Measurements from ENCODE around the gene ARHGAP36. TPM values are rescaled to one million over a fixed set of nuclear protein-coding genes. Genes with fewer than 3 reads are reported as not detected.

ARHGAP36 gene
- total and polyA plus RNA-seq, 9 of the 15 experiments (the other 6 are each of a cell fraction or from before 2014, with no cell fraction given), result not detected

GRCh38 chrX:131045726-131046125 is 12.4 kb upstream of the ARHGAP36 start:
- TF ChIP-seq MAFF (IDR thresholded peaks at IDR 0.05; ENCODE audit: low read length), result no peak
- TF ChIP-seq PURB (CRISPR knock-in tag; IDR thresholded peaks at IDR 0.05; ENCODE audit: low read depth), result no peak
- TF ChIP-seq NUFIP1 (IDR thresholded peaks at IDR 0.05; ENCODE audit: partially characterized antibody), result no peak
- no peak for TF ChIP-seq TBP (optimal IDR thresholded peaks at IDR 0.05; ENCODE audit: low read depth, low read length)
- TF ChIP-seq CBX2 (IDR thresholded peaks at IDR 0.05; ENCODE audit: insufficient read depth, low read length, poor library complexity, severe bottlenecking), result no peak
- TF ChIP-seq ZBTB7A (IDR thresholded peaks at IDR 0.05; ENCODE audit: borderline replicate concordance, control insufficient read depth, low read depth, low read length), result no peak
- no peak for TF ChIP-seq SP2 (IDR thresholded peaks at IDR 0.05; ENCODE audit: extremely low read depth, low read depth, low read length, poor library complexity, severe bottlenecking)
- TF ChIP-seq CAMTA2 (CRISPR knock-in tag; conservative IDR thresholded peaks at IDR 0.05), result no peak
- TF ChIP-seq ZNF778 (CRISPR knock-in tag; IDR thresholded peaks at IDR 0.05), result no peak
- no peak for TF ChIP-seq CTCFL (IDR thresholded peaks at IDR 0.05; ENCODE audit: borderline replicate concordance, insufficient read depth, low read depth, low read length, poor library complexity, severe bottlenecking)
- TF ChIP-seq NFYB (IDR thresholded peaks at IDR 0.05; ENCODE audit: extremely low read depth, insufficient read length), result no peak
- TF ChIP-seq RHOXF2B (CRISPR knock-in tag; conservative IDR thresholded peaks at IDR 0.05), result no peak
- TF ChIP-seq SIX5 (IDR thresholded peaks at IDR 0.05; ENCODE audit: borderline replicate concordance in 1 of 2, insufficient read depth in 1 of 2, low read depth in 1 of 2, low read length in 2 of 2), result no peak
- no peak for TF ChIP-seq ZNF444 (CRISPR knock-in tag; IDR thresholded peaks at IDR 0.05)
- no peak for TF ChIP-seq ZNF395 (CRISPR knock-in tag; IDR thresholded peaks at IDR 0.05)
- no peak for TF ChIP-seq CEBPZ (IDR thresholded peaks at IDR 0.05; ENCODE audit: borderline replicate concordance, low read depth, low read length)
- H3K4me1 ChIP-seq (replicated peaks in 1 of 2; ENCODE audit: control insufficient read depth in 2 of 2, insufficient read depth in 2 of 2, low read length in 2 of 2), result no peaks in the 10 kb centered on the region
- no peak for DNase-seq (ENCODE audit: extremely low read depth in 1 of 4, low spot score in 3 of 4)
- no peak overlapping the region for H3K27ac ChIP-seq (ENCODE audit: extremely low read depth, low read depth, low read length)
- no peaks in the 10 kb centered on the region for H3K9me3 ChIP-seq (replicated peaks; ENCODE audit: control insufficient read depth, insufficient read depth, low read depth, low read length)
- peaks cover 9 to 28% of the 10 kb centered on the region in 2 experiments; a peak in 3 of 5 replicates for H3K27me3 ChIP-seq (ENCODE audit: control insufficient read depth in 2 of 2, insufficient read depth in 2 of 2, low read length in 2 of 2)
- ATAC-seq, result no peak
- in situ Hi-C loops (cut with MboI), result no loop called here
- no peak for FAIRE-seq
- no peak overlapping the region for H2AFZ ChIP-seq (ENCODE audit: low read depth, low read length)
- H3K4me2 ChIP-seq (ENCODE audit: insufficient read depth, low read length), result no peak overlapping the region
- ChIA-PET CTCF (ENCODE audit: low intra/inter-chr PET ratio) (no interaction called here), POLR2A (no interaction called here)
- BruUV-seq (replicated peaks), result no TSS peak
- H3K9ac ChIP-seq (ENCODE audit: insufficient read depth in 1 of 2, low read depth in 2 of 2, low read length in 2 of 2), result no peak overlapping the region
- H3K36me3 ChIP-seq (ENCODE audit: control insufficient read depth, insufficient read depth, low read length), result no peaks in the 10 kb centered on the region
- 0% methylated on average over 4 of the region's 5 CpGs for WGBS (ENCODE audit: insufficient coverage, low coverage, missing lambda C conversion rate)
- intact Hi-C loops (cut with micrococcal nuclease), result no loop called here
- no peak overlapping the region for H3K4me3 ChIP-seq
- no peaks in the 10 kb centered on the region for H3K9me1 ChIP-seq (ENCODE audit: control insufficient read depth, insufficient read depth, low read length)
- H4K20me1 ChIP-seq (replicated peaks; ENCODE audit: control insufficient read depth, insufficient read depth, low read length), result no peaks in the 10 kb centered on the region
- H3K79me2 ChIP-seq (ENCODE audit: control insufficient read depth, insufficient read depth, low read length), result no peaks in the 10 kb centered on the region

Measured in K562 (cell line).